ENCODE data around the gene FUNDC2.
"Not testable (repeated sequence)": the region's sequence is repeated elsewhere in the genome, so short reads cannot be mapped to it uniquely, and the experiment has no call there.

DNA sequence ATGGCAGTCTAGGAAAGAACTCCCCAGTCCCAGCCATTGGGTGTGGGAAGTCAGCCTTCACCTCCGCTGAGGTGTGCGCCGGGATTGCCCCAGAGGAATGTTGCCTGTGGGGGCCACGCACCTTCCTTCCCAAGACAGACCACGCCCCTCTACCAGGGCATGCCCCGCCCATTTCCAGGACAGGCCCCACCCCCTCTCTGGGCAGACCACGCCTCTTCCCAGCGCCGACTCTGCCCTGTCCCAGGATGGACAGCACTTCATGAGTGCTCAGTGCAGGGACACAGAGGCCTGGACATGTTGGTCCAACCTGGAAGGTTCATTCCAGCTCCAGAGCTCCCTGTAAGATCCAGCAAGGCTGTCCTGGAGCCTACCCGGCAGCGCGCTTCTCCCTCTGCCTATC lies 18.1 kb upstream of the FUNDC2 start:
- TF ChIP-seq, protein P1, sequence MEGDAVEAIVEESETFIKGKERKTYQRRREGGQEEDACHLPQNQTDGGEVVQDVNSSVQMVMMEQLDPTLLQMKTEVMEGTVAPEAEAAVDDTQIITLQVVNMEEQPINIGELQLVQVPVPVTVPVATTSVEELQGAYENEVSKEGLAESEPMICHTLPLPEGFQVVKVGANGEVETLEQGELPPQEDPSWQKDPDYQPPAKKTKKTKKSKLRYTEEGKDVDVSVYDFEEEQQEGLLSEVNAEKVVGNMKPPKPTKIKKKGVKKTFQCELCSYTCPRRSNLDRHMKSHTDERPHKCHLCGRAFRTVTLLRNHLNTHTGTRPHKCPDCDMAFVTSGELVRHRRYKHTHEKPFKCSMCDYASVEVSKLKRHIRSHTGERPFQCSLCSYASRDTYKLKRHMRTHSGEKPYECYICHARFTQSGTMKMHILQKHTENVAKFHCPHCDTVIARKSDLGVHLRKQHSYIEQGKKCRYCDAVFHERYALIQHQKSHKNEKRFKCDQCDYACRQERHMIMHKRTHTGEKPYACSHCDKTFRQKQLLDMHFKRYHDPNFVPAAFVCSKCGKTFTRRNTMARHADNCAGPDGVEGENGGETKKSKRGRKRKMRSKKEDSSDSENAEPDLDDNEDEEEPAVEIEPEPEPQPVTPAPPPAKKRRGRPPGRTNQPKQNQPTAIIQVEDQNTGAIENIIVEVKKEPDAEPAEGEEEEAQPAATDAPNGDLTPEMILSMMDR (IDR thresholded peaks at IDR 0.05; ENCODE audit: extremely low read depth in 1 of 2, insufficient read depth in 1 of 2, low read depth in 1 of 2, low read length in 2 of 2): not testable (repeated sequence)
- TF ChIP-seq POLR2AphosphoS5 (IDR thresholded peaks at IDR 0.05; ENCODE audit: insufficient read depth, low read depth, low read length); FOS (IDR thresholded peaks at IDR 0.05; ENCODE audit: borderline replicate concordance, insufficient read depth, low read length); POLR2A (IDR thresholded peaks at IDR 0.05; ENCODE audit: low read depth, low read length); EZH2 (IDR thresholded peaks at IDR 0.05; ENCODE audit: borderline replicate concordance, low read depth, low read length, severe bottlenecking); JUN (IDR thresholded peaks at IDR 0.05; ENCODE audit: borderline replicate concordance, insufficient read depth, insufficient read length, low read depth); MYC (IDR thresholded peaks at IDR 0.05; ENCODE audit: low read depth, low read length): not testable (repeated sequence)
- TF ChIP-seq, protein P2, sequence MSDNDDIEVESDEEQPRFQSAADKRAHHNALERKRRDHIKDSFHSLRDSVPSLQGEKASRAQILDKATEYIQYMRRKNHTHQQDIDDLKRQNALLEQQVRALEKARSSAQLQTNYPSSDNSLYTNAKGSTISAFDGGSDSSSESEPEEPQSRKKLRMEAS (IDR thresholded peaks at IDR 0.05; ENCODE audit: insufficient read depth, insufficient read length): not testable (repeated sequence)

Data from endothelial cell of umbilical vein (primary cell).